Neural progenitor cell (in vitro differentiated cells): ENCODE measurements around the gene NLGN3. TPM values are rescaled to one million over a fixed set of nuclear protein-coding genes. Genes with fewer than 3 reads are reported as not detected.

Experiments used
- DNase-seq: peaks from one replicate; pipeline ENCODE4 v3.0.0-alpha.2; 2016; ENCODE audit warnings: low spot score
- H2AFZ ChIP-seq: fragments of 200-600 bp; sonication (generic); replicated peaks from 2 replicates; pipeline ENCODE4 v1.6.1; 2016; ENCODE audit warnings: antibody characterized with exemption
- H3F3A ChIP-seq: fragments of 200-600 bp; sonication (generic); 2 replicates; pipeline ENCODE4 v1.6.1; 2016; ENCODE audit warnings: antibody characterized with exemption, low read depth
- H3K27ac ChIP-seq: fragments of 200-600 bp; sonication (generic); 2 replicates; pipeline ENCODE4 v1.5.1; 2016; ENCODE audit warnings: mild to moderate bottlenecking
- H3K27me3 ChIP-seq: fragments of 200-600 bp; sonication (generic); 2 replicates; pipeline ENCODE4 v1.6.1; 2016; ENCODE audit warnings: mild to moderate bottlenecking, moderate library complexity
- H3K36me3 ChIP-seq: fragments of 200-600 bp; sonication (generic); 2 replicates; pipeline ENCODE4 v1.5.1; 2016
- H3K4me1 ChIP-seq: fragments of 200-600 bp; sonication (generic); 2 replicates; pipeline ENCODE4 v1.6.1; 2016; ENCODE audit warnings: mixed run types
- H3K4me2 ChIP-seq: fragments of 200-600 bp; sonication (generic); 2 replicates; pipeline ENCODE4 v1.6.1; 2016
- H3K4me3 ChIP-seq: fragments of 200-600 bp; sonication (generic); 2 replicates; pipeline ENCODE4 v1.5.1; 2016
- H3K79me2 ChIP-seq: fragments of 200-600 bp; sonication (generic); 2 replicates; pipeline ENCODE4 v1.6.1; 2016; ENCODE audit warnings: low read depth
- H3K9ac ChIP-seq: fragments of 200-600 bp; sonication (generic); 2 replicates; pipeline ENCODE4 v1.6.1; 2016
- H3K9me3 ChIP-seq: fragments of 200-600 bp; sonication (generic); 2 replicates; pipeline ENCODE4 v1.5.1; 2016; ENCODE audit warnings: low read depth
- H4K20me1 ChIP-seq: fragments of 200-600 bp; sonication (generic); 2 replicates; pipeline ENCODE4 v1.6.1; 2016; ENCODE audit warnings: low read depth
- H3K27ac Mint-ChIP-seq: 3 replicates; pipeline ENCODE4 v1.8.0; 2021; ENCODE audit warnings: mixed read lengths
- H3K27me3 Mint-ChIP-seq: 2 replicates; pipeline ENCODE4 v1.8.0; 2022; ENCODE audit warnings: low read depth, mild to moderate bottlenecking, inconsistent platforms, moderate library complexity, mixed read lengths; ENCODE audit not compliant: insufficient read depth
- H3K36me3 Mint-ChIP-seq: 3 replicates; pipeline ENCODE4 v1.8.0; 2021; ENCODE audit warnings: mixed read lengths
- H3K4me1 Mint-ChIP-seq: 3 replicates; pipeline ENCODE4 v1.8.0; 2021; ENCODE audit warnings: mixed read lengths
- H3K4me3 Mint-ChIP-seq: 3 replicates; pipeline ENCODE4 v1.8.0; 2021; ENCODE audit warnings: mild to moderate bottlenecking, moderate library complexity, mixed read lengths
- H3K9me3 Mint-ChIP-seq: 3 replicates; pipeline ENCODE4 v1.8.0; 2020; ENCODE audit warnings: mixed read lengths
- EZH2 ChIP-seq: fragments of 200-600 bp; sonication (generic); IDR thresholded peaks from 2 replicates; pipeline ENCODE4 v1.6.1; 2017; ENCODE audit warnings: antibody characterized with exemption, mild to moderate bottlenecking, moderate library complexity
- EZH2phosphoT487 ChIP-seq: fragments of 200-600 bp; sonication (generic); IDR thresholded peaks from 2 replicates; pipeline ENCODE4 v1.6.1; 2017; ENCODE audit warnings: antibody characterized with exemption
- total RNA-seq: library from RNA; depleted of rRNA; stranded (reverse); fragments of >200 nt; gene quantifications from 2 replicates; pipeline ENCODE4 v1.2.3, GENCODE V29; 2015; ENCODE audit warnings: low replicate concordance
- TF ChIP-seq, protein P1 (sequence below): fragments of 200-600 bp; sonication (generic); IDR thresholded peaks from 2 replicates; pipeline ENCODE4 v1.5.1; 2017; ENCODE audit warnings: antibody characterized with exemption, mild to moderate bottlenecking

Gene NLGN3
- total RNA-seq, 1 donor from 2014 or later: 10.0 TPM

DNA sequence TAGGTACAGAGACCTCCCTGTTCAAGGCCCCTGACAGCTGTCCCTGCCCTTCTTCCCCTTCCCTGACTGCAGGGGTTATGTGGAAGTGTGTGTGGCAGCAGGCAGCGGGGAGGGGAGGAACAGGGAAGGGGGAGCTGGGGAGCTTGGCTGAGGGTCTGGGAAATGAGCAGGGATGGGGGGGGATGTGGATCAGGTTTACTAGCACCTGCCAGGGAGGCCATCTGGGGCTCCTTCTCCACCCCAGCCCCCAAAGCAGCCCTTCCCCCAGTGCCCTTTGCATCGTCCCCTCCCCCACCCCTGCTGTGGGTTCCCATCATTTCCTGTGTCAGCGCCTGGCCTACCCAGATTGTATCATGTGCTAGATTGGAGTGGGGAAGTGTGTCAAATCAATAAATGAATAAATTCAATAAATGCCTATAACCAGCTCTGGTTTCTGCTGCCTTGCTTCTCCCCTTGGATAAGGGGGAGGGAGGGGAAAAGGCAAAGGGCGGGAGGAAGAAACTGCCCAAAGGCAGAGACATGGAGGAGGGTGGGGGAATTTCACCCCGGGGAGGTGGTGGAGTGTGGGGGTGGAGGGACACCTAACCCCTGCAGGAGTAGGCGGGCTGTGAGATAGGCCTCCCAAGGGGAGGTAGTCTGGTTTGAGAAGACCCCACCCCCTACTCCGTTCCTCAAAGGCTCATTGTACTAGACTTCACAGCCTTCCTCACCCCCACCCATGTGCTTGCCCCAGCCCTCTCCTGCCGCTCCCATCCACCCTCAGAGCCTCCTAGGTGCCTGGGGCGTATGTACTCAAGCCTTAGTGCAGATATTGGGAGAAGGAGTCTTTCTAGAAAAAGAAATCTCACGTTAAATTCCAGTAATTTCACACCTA lies 41.3 kb upstream of the NLGN3 start:
- Histone ChIP-seq H3K27me3 (peaks cover 27% of the 10 kb centered on the region), H2AFZ (peak overlapping the region; percentile 9), H3K4me3 (no peak overlapping the region), H3K79me2 (no peaks in the 10 kb centered on the region), H3K4me2 (peak overlapping the region; percentile 58), H3K36me3 (no peaks in the 10 kb centered on the region), H3F3A (peaks cover 21% of the 10 kb centered on the region), H3K9ac (no peak overlapping the region), H3K27ac (no peak overlapping the region), H4K20me1 (peaks cover 2% of the 10 kb centered on the region), H3K9me3 (no peaks in the 10 kb centered on the region), H3K4me1 (peaks cover 22% of the 10 kb centered on the region)
- TF ChIP-seq EZH2 (no peak), EZH2phosphoT487 (no peak)
- TF ChIP-seq, protein P1, sequence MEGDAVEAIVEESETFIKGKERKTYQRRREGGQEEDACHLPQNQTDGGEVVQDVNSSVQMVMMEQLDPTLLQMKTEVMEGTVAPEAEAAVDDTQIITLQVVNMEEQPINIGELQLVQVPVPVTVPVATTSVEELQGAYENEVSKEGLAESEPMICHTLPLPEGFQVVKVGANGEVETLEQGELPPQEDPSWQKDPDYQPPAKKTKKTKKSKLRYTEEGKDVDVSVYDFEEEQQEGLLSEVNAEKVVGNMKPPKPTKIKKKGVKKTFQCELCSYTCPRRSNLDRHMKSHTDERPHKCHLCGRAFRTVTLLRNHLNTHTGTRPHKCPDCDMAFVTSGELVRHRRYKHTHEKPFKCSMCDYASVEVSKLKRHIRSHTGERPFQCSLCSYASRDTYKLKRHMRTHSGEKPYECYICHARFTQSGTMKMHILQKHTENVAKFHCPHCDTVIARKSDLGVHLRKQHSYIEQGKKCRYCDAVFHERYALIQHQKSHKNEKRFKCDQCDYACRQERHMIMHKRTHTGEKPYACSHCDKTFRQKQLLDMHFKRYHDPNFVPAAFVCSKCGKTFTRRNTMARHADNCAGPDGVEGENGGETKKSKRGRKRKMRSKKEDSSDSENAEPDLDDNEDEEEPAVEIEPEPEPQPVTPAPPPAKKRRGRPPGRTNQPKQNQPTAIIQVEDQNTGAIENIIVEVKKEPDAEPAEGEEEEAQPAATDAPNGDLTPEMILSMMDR: no peak
- Mint-ChIP-seq H3K27ac (peak overlapping the region; percentile 47), H3K4me1 (peaks cover 37% of the 10 kb centered on the region), H3K27me3 (peaks cover 2% of the 10 kb centered on the region), H3K4me3 (peak overlapping the region; percentile 62), H3K9me3 (peaks cover 12% of the 10 kb centered on the region), H3K36me3 (no peaks in the 10 kb centered on the region)
- peak; percentile 48 for DNase-seq

DNA sequence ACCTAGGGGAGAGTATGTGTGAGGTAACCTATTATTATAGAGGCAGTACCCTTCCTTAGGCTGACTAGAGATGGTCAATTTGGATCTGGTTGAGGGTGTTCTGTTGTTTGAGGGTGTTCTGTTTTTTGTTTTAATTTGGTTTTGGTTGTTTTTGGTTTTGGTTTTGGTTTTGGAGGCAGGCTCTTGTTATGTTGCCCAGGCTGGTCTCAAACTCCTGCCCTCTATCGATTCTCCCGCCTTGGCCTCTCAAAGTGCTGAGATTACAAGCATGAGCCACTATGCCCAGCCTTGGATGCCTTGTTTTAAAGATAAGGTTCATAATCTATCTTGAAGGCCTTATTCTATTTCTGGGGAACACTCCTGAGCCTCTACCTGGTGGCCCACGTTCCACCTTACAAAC lies 39.0 kb upstream of the NLGN3 start:
- no peak overlapping the region for H3K4me2 ChIP-seq
- H3F3A ChIP-seq: peaks cover 21% of the 10 kb centered on the region
- H2AFZ ChIP-seq: no peak overlapping the region
- Mint-ChIP-seq H3K27ac (no peak overlapping the region), H3K9me3 (peaks cover 9% of the 10 kb centered on the region), H3K4me1 (peaks cover 30% of the 10 kb centered on the region), H3K27me3 (peaks cover 2% of the 10 kb centered on the region), H3K36me3 (no peaks in the 10 kb centered on the region), H3K4me3 (peak overlapping the region; percentile 43)
- no peak overlapping the region for H3K4me3 ChIP-seq
- no peaks in the 10 kb centered on the region for H4K20me1 ChIP-seq
- no peak overlapping the region for H3K9ac ChIP-seq
- H3K27ac ChIP-seq: no peak overlapping the region
- DNase-seq: no peak
- H3K4me1 ChIP-seq: peaks cover 16% of the 10 kb centered on the region
- TF ChIP-seq EZH2 (no peak), EZH2phosphoT487 (no peak)
- TF ChIP-seq, protein P1: no peak
- no peaks in the 10 kb centered on the region for H3K36me3 ChIP-seq
- no peaks in the 10 kb centered on the region for H3K9me3 ChIP-seq
- peaks cover 4% of the 10 kb centered on the region for H3K27me3 ChIP-seq
- H3K79me2 ChIP-seq: no peaks in the 10 kb centered on the region

DNA sequence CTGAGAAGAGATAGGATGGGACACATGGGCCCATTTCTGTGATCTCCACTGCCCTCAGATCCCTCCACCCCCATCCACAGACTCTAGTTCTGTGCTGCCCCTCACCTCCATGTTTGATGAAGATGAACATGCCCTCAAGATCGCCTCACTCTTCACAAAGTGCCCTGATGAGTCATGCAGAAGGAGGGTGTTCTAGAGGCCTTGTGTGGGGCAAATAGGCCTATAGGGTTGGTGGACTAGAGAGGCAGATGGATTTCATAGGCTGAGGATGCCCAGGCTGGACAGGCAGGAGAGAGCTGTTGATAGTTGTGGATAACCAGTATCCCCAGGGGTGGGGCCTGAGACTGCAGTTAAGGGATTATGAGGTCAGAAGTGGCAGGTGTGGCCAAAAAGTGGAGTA lies 38.2 kb upstream of the NLGN3 start, which contains the start of gene CXorf65:
CXorf65 (minus strand) TSS at position 314 of the 400 bp plus-strand sequence; CDS start at position 130, 184 bp downstream.
- Histone ChIP-seq H3K4me2 (no peak within 1 kb of the TSS), H3K9me3 (no peaks in the 10 kb centered on the region), H4K20me1 (no peaks in the 10 kb centered on the region), H3K4me1 (peaks cover 16% of the 10 kb centered on the region), H3F3A (peaks cover 21% of the 10 kb centered on the region), H3K79me2 (no peaks in the 10 kb centered on the region), H3K27me3 (no peaks in the 10 kb centered on the region), H3K9ac (no peak within 1 kb of the TSS), H2AFZ (no peak within 1 kb of the TSS), H3K36me3 (no peaks in the 10 kb centered on the region), H3K27ac (no peak within 1 kb of the TSS), H3K4me3 (no peak within 1 kb of the TSS)
- no peaks in the 10 kb centered on the region for H3K36me3 Mint-ChIP-seq
- no peak for DNase-seq
- peak within 1 kb of the TSS; percentile 43 for H3K4me3 Mint-ChIP-seq
- peaks cover 30% of the 10 kb centered on the region for H3K4me1 Mint-ChIP-seq
- no peak for TF ChIP-seq EZH2phosphoT487
- TF ChIP-seq EZH2: no peak
- TF ChIP-seq, protein P1: no peak
- H3K9me3 Mint-ChIP-seq: peaks cover 9% of the 10 kb centered on the region
- H3K27me3 Mint-ChIP-seq: peaks cover 2% of the 10 kb centered on the region
- no peak within 1 kb of the TSS for H3K27ac Mint-ChIP-seq
